Activated T-cell treated with anti-CD3 and anti-CD28 coated beads for 1 hour (primary cell): ENCODE data around the gene USF1.
"Not testable (repeated sequence)": the region's sequence is repeated elsewhere in the genome, so short reads cannot be mapped to it uniquely, and the experiment has no call there.

Experiments
- DNase-seq: peaks from one replicate; pipeline ENCODE4 v3.0.0-alpha.2; 2020; ENCODE audit warnings: low read depth

USF1 gene

DNA sequence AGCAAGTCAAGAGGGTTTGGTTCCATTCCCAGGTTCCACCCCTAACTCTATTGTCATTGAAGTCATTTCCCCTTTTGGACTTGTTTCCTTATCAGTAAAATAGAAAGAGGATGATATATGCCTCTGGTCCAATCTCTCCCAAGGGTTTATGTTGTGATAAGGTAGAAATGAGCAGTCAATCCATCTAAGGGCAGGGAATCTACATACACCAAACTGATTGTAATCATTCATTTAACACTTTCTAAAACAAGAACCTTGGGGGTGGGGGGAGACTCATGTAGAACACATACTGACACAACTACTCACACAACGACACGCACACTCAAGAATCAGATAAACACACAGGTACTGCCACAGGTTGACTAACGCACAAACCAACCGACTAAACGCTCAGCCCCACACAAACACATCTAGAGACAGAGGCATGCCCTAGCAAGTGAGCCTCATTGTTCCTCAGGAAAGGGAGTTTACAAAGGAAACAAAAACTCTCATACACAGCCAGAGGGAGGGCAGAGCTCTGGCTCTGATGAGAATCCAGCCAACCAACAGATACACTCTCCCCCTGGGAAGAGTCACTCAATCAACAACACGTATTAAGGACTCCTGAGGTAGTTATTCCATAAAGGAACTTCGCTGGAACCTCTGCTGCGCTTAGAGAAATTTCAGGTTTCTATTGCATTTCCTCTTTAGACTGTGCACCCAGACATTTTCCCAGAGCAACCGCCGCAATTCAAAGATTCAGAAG, 25.9 kb downstream of the USF1 start:
- no peak for DNase-seq

DNA sequence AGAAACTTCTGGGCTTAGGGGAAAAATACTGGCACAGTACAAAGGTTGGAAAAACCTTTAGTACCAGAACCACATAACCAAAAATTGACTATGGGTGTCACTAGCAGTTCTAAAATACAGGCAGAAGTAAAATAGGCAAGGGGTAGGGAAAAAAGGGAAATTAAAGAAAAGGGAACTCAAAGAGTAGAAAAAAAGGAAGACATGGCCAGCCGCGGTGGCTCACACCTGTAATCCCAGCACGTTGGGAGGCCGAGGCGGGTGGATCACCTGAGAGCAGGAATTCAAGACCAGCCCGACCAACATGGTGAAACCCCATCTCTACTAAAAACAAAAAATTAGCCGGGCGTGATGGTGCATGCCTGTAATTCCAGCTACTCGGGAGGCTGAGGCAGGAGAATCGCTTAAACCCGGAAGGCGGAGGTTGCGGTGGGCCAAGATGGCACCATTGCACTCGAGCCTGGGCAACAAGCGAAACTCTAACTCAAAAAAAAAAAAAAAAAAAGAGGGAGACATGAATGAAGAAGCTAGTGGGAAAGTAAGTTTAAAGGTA, 26.6 kb downstream of the USF1 start:
- DNase-seq = not testable (repeated sequence)

DNA sequence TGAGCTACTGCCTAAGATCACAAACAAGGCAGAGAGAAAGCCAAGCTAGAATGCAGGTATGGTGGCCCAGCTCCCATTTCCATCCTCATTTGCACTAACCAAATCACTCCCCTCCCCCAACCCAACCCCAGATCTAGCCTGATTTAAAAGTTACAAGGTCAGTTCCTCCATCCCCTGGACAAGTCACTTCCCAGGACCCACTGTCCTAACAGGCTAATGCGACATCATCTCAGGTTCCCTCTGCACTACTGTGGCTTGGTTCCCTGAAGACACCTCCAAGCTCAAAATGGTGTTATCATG, 27.2 kb downstream of the USF1 start:
- DNase-seq = no peak

DNA sequence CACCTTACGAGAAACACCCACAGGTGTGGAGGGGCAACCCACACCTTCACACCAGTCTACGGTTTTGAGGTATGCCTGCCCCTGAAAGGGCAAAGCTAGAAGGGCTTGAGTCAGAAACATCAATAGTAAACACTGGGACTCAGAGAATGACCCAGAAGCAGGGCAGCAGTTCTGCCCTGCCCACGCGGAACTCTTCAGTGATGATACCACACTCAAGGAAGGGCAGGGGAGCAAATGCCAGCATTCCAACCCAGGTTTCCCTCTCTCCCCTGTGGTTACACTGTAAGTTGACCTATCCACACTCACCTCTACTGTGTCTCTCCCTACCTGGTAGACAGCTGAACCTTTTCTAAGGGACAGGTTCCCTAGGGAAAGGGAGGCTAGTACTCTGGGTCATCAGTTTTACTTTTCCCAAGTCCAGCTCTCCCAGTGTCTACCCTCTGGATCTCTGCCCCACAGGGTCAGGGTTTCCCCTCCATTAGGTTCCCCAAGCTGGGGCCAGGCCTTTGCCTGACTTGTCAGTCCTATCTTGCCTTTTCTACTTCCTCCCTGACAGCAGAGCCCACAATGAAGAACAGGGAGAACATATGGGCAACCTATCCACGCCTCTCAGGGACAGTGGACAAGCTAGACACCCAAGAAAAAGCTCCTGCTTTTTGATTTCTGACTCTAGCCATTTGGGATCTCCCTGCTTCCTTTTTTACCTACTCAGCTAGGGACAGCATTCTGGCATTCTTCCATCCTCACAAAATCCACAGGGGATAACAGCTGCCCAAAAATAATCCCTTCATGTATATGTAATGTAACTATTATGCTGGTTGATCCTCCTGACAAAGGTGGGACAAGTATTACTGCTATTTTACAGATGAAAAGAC, 27.8 kb downstream of the USF1 start:
- DNase-seq = no peak

- not testable (repeated sequence) for DNase-seq
Observed at GRCh38 chr1:161017181-161017580, 28.6 kb downstream of the USF1 start.

DNA sequence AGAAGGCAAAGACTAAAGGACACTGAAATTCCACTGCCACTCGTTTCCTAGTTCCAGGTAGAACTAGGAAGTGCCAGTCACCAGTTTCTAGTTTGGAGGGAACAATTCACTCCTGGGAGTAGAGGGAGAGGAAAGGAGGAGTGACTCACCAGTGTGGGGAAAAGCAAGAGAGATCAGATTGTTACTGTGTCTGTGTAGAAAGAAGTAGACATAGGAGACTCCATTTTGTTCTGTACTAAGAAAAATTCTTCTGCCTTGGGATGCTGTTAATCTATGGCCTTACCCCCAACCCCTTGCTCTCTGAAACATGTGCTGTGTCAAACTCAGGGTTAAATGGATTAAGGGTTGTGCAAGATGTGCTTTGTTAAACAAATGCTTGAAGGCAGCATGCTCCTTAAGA, 29.1 kb downstream of the USF1 start:
- not testable (repeated sequence) for DNase-seq

GRCh38 chr1:161013488-161014230, 32.1 kb downstream of the USF1 start:
- peak; percentile 35 for DNase-seq

- DNase-seq = no peak
Observed at GRCh38 chr1:161013131-161013487, 32.7 kb downstream of the USF1 start.

- DNase-seq = no peak
Observed at GRCh38 chr1:161012420-161012819, 33.4 kb downstream of the USF1 start.

DNA sequence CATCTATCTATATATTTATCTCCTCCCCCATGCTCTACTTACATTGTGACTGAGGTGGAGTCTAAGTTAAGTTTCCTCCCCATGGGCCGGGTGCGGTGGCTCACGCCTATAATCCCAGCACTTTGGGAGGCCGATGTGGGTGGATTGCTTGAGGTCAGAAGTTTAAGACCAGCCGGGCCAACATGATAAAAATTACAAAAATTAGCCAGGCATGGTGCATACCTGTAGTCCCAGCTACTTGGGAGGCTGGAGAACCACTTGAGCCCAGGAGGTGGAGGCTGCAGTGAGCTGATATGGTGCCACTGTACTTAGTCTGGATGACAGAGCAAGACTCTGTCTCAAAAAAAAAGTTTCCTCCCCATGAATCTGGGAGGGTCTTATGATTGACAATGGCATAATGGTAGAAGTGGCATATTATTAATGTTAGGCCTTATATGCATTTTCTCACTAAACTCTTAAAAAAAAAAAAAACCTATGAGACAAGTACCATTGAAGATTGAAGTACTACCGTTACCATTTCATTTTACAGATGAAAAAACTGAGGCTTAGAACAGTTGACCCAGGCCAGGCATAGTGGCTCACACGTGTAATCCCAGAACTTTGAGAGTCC, 36.1 kb downstream of the USF1 start:
- DNase-seq = no peak

GRCh38 chr1:161008869-161009510, 36.8 kb downstream of the USF1 start:
- DNase-seq = no peak

- no peak for DNase-seq
Observed at GRCh38 chr1:161007369-161007768, 38.4 kb downstream of the USF1 start.

- no peak for DNase-seq
Observed at GRCh38 chr1:161006563-161006962, 39.2 kb downstream of the USF1 start.

- DNase-seq = no peak
Observed at GRCh38 chr1:161001525-161001924, 44.3 kb downstream of the USF1 start.

DNA sequence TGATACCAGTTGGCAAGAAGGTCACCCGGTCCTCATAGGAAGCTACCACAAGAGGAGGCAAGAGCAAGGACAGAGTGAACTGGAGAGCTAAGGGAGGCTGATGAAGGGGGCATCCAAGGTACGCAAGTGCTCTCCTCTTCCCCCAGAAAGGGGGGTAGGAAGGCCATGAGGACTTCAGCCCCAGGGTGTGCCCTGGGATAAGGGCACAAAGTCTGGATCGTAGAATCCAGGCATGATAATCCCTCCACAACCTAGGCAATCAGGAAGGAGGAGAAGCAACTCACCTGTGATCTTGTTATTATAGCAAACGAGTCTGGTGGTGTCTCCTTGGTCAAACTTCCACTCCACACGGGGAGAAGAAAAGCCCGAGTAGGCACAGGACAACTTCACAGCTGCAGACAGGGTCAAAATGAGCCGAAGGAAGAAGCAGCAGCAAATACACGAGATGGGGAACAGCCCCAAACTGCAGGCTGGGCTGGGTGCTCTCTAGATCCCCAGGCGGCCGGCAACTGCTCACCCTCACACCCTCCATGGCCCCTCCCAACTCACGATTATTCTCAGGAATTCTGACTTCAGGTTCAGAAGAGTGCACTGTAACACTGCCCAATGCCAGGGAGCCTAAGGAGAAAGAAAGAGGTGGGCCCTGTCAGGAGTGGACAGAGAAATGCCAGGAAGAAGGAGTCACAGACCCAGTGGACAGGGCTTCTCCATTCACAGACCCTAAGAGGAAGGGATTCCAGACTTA, 44.9 kb downstream of the USF1 start:
- no peak for DNase-seq

DNA sequence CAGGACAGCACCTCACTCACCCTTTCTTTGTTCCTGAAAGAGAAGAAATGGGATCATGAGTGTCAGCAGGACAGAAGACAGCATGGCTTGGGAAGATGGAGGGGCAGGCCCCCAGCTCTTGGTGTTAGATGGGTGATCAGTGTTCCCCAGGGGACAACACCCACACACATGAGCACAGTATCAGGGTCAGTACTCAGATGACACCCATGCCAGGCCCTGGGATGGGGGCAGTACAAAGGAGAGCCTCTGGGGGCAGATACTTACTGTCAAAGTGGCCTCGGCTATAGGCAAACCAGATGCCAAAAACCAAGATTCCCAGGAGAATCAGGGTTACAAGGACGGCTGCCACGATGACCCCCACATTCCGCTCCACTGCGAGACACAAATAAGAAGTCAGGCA, 46.4 kb downstream of the USF1 start:
- no peak for DNase-seq

GRCh38 chr1:160997323-160998038, 48.3 kb downstream of the USF1 start:
- peak; percentile 33 for DNase-seq

GRCh38 chr1:160996178-160996577, 49.6 kb downstream of the USF1 start:
- no peak for DNase-seq

DNA sequence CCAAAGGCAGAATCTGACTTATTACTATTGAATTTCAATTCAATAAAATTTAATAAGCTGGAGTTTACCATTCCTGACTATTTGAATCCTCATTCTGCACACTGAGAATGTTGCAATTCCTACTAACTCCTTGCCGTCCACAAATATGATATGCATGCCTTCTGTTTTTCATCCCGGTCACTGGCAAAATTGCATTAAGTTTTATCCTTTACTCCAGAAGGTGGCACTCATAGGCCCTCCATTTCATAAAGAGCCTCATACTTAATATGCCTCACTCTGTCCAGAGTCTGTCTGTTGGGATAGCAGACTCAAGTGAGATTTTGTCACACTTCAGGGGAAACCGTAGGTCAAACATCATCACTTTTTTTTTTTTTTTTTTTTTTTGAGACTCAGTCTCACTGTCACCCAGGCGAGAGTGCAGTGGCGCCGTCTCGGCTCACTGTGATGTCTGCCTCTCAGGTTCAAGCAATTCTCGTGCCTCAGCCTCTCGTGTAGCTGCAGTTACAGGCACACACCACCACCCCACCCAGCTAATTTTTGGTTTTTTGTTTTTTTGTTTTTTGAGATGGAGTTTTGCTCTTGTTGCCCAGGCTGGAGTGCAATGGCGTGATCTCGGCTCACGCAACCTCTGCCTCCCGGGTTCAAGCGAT, 52.1 kb downstream of the USF1 start:
- no peak for DNase-seq

DNA sequence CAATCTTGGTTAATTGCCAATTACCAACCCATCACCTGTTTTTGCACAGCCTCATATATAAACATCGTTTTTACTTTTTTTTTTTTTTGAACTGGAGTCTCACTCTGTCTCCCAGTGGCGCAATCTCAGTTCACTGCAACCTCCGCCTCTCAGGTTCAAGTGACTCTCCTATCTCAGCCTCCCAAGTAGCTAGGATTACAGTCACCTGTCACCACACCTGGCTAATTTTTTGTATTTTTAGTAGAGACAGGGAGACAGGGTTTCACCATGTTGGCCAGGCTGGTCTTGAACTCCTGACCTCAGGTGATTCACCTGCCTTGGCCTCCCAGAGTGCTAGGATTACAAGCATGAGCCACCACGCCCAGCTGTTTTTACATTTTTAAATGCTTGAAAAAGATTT, 53.7 kb downstream of the USF1 start:
- DNase-seq = not testable (repeated sequence)
